ENCODE measurements around the gene RASL11A.
A peak's percentile ranks its signal among the peaks of the same experiment; 100 is the strongest.
"Not testable (repeated sequence)": the region's sequence is repeated elsewhere in the genome, so short reads cannot be mapped to it uniquely, and the experiment has no call there.

Gene RASL11A

GRCh38 chr13:27270594-27271520, at the start of gene RASL11A:
TSS of gene RASL11A (plus strand) at chr13:27270830. CDS start at chr13:27270945, 115 bp downstream.
- peak; percentile 52 for DNase-seq

- DNase-seq, result not testable (repeated sequence)
Observed at GRCh38 chr13:27222100-27222499, 48.5 kb upstream of the RASL11A start.

- DNase-seq, result no peak
Observed at GRCh38 chr13:27226991-27227390, 43.6 kb upstream of the RASL11A start.

- DNase-seq, result no peak
Observed at GRCh38 chr13:27228131-27228530, 42.5 kb upstream of the RASL11A start.

- no peak for DNase-seq
Observed at GRCh38 chr13:27229642-27230041, 41.0 kb upstream of the RASL11A start.

GRCh38 chr13:27233964-27234363, 36.7 kb upstream of the RASL11A start:
- no peak for DNase-seq

- no peak for DNase-seq
Observed at GRCh38 chr13:27236478-27236877, 34.2 kb upstream of the RASL11A start.

GRCh38 chr13:27242702-27243101, 27.9 kb upstream of the RASL11A start:
- no peak for DNase-seq

GRCh38 chr13:27245610-27246009, 25.0 kb upstream of the RASL11A start:
- no peak for DNase-seq

GRCh38 chr13:27250833-27251165, 19.8 kb upstream of the RASL11A start:
- no peak for DNase-seq

GRCh38 chr13:27251166-27252091, 19.2 kb upstream of the RASL11A start, which contains the start of gene RPL21:
TSS of gene RPL21 (plus strand) at chr13:27251558. CDS start at chr13:27253777, 2,219 bp downstream.
- peak; percentile 82 for DNase-seq

- no peak for DNase-seq
Observed at GRCh38 chr13:27252467-27252866, 18.2 kb upstream of the RASL11A start.

- DNase-seq, result no peak
Observed at GRCh38 chr13:27257233-27257568, 13.4 kb upstream of the RASL11A start.

- no peak for DNase-seq
Observed at GRCh38 chr13:27257648-27258253, 12.9 kb upstream of the RASL11A start.

- DNase-seq, result no peak
Observed at GRCh38 chr13:27258637-27259386, 11.8 kb upstream of the RASL11A start.

GRCh38 chr13:27259831-27260230, 10.8 kb upstream of the RASL11A start:
- DNase-seq, result no peak

- no peak for DNase-seq
Observed at GRCh38 chr13:27261396-27261795, 9.2 kb upstream of the RASL11A start.

- DNase-seq, result no peak
Observed at GRCh38 chr13:27263438-27263837, 7.2 kb upstream of the RASL11A start.

GRCh38 chr13:27264181-27264580, 6.4 kb upstream of the RASL11A start:
- DNase-seq, result peak; percentile 54

- DNase-seq, result no peak
Observed at GRCh38 chr13:27264648-27265047, 6.0 kb upstream of the RASL11A start.

- no peak for DNase-seq
Observed at GRCh38 chr13:27266917-27267316, 3.7 kb upstream of the RASL11A start.

GRCh38 chr13:27267596-27267995, 3.0 kb upstream of the RASL11A start:
- DNase-seq, result no peak

Data from NCI-H2107 (cell line).